Inflammatory macrophage treated with lipopolysaccharide for 1 hour (primary cell): ENCODE data around the gene TGFBR3L.
"Not testable (repeated sequence)": the region's sequence is repeated elsewhere in the genome, so short reads cannot be mapped to it uniquely, and the experiment has no call there.

Experiments used
- DNase-seq, 2 donors: peaks; one replicate each; pipeline ENCODE4 v3.0.0-alpha.2; 2020 to 2022

The TGFBR3L gene

DNA sequence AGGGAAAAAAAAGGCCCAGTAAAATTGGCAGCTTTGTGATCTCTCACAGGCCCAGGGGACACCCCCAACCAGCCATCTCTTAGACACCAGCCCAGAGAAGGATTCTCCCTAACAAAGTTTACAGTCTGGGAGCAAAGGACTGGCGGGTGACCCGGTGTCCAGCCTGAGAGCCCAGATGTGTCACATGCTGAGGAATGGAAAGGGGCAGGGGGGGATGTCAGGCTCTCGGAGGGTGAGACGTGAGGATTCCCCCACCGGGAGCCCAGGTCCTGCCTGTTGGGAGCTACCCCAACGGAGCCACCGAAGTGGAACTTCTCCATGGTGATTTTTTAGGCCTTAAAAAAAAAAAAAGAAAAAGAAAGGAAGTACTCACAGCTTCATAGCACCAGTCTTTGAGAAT is 16.1 kb downstream of the TGFBR3L start:
- no peak for DNase-seq

- no peak for DNase-seq
Measured at GRCh38 chr19:7931221-7932061, 16.8 kb downstream of the TGFBR3L start.

DNA sequence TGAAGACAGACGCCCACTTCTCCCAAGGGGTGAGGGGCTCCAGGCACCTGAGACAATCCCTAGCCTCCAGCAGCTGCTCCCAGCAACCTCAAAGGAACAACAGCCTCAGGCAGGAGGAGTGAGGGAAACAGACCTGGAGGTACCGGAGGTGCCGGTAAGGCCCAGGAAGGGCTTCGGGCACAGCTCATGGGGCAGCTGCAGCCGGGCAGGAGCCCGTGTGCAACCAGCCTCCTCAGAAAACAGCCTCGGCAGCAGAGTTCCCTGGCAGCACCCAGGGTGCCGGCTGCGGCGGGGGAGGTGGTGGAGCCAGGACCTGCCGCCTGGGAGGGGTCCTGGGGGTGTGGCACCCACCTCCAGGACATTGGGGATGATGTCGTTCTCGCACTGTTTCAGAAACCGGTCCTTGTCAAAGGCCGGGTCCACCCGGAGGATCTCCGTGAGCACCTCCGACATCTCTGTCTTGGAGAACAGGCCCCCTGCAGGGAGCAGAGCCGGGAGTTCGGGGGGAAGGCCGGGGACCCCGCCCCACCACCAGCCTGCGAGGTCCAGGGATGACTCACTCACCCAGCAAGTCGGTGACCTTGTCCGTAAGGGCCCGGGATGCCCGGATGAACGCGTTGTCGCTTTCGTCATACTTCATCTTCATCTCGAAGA is 17.8 kb downstream of the TGFBR3L start:
- no peak for DNase-seq

DNA sequence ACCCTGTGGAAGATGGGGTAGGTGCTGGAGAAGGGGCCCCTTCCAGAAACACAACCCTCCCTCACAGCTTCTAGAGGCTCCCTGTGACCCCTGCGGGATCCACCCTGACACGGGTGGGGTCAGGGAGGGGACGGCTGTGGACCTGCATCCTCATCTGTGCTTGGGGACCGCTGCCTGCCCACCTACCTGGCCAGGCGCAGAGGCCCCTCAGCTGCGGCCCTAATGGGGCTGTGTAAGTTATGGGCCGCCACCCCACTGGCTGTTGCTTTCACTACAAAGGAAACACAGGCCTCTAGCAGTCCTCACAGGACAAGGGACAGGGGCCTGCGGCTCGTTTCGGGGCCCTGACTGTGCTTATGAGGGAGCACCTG is 18.3 kb downstream of the TGFBR3L start:
- no peak for DNase-seq

DNA sequence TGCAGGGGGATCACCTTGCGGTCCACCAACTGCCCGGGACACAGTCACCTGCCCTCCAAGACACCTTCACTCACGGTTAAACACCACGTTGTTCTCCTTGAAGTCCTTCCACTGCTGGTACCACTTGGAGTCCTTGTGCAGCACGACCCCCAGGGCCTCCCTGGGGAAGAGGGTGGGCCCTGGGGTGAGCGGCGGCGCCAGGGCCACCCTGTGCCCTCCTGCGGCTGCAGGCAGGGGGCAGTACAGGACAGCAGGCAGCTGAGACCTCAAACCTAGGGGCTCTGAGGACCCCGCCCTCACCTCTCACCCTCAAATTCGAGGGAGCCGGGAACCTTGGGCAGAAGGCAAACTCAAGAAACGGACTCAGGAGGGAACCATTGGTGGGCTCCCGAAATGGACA is 18.8 kb downstream of the TGFBR3L start:
- DNase-seq = no peak

GRCh38 chr19:7933828-7934725 is 19.4 kb downstream of the TGFBR3L start:
- DNase-seq = no peak

DNA sequence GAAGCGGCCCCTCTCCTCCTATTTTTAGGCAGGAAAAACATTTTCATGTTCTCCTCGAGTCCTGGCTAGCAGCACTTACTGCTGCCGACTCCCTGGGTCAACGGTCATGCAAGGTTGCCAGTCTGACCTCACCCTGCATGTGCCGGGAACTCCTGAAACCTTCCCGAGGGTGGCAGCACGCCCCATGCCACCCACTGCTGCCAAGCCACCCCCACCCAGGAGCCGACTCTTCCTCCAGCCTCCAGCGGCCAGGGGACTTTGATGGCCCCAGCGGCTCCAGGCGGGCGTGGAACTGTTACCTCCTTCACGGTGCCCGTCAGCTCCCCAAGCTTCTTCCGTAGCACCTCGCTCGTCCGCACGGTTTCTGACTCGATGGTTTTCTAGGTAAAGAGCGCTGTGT is 20.1 kb downstream of the TGFBR3L start:
- no peak for DNase-seq

- no peak for DNase-seq
Measured at GRCh38 chr19:7940841-7941240, 26.2 kb downstream of the TGFBR3L start.

- no peak for DNase-seq
Measured at GRCh38 chr19:7941895-7942596, 27.4 kb downstream of the TGFBR3L start.

- DNase-seq = peak in 1 of 2 donors; percentile 3
Measured at GRCh38 chr19:7942981-7943443, 28.4 kb downstream of the TGFBR3L start.

GRCh38 chr19:7943444-7944176 is 29.0 kb downstream of the TGFBR3L start, which contains the start of gene TIMM44:
TSS of gene TIMM44 (minus strand) at chr19:7943666. CDS start at chr19:7943651, 15 bp downstream.
- DNase-seq = peak; percentile 99 to 100

DNA sequence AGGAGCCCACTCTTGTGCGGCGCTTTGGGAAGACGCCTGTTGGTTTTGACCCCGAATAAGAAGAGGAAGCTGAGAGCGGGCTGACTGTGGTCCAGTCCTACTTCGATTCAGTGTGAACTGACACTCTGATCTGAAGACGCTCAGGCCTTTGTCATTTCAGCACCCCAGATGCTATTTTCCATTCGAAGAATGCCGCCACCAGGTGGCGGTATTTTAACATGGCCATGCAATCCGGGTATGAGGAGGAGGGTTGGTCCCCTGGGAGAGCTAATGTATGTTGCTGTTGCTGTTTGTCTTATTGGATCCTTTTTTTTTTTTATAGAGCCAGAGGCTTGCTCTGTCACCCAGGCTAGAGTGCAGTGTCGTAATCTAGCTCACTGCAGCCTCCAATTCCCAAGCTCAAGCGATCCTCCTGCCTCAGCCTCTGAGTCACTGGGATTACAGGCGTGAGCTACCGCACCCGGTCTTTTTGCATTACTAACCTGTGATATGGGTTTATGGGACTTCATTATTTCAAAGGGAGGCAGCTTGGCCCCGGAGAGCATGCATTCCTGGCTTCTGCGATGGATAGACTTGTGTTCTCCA is 29.6 kb downstream of the TGFBR3L start:
- peak; percentile 79 to 97 for DNase-seq

DNA sequence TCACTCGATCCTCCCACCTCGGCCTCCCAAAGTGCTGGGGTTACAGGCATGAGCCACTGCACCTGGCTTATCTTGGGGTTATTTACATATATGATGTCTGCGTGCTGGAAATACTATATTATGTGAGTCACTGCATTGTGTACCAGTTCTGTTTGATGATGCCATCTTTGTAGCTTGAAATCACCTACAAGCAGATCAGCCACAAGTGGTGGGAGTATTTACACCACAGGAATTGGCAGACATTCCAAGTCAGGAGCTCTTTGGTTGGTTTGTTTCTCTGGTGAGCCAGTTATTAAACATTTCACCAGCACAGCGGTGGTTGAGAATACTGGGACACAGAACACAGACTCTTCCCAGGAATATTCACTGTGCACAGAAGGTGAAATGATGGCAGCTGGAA is 33.3 kb downstream of the TGFBR3L start:
- no peak for DNase-seq

GRCh38 chr19:7953060-7953459 is 38.4 kb downstream of the TGFBR3L start:
- peak; percentile 28 to 49 for DNase-seq

- DNase-seq = peak in 1 of 2 donors; percentile 19
Measured at GRCh38 chr19:7953576-7953975, 38.9 kb downstream of the TGFBR3L start.

DNA sequence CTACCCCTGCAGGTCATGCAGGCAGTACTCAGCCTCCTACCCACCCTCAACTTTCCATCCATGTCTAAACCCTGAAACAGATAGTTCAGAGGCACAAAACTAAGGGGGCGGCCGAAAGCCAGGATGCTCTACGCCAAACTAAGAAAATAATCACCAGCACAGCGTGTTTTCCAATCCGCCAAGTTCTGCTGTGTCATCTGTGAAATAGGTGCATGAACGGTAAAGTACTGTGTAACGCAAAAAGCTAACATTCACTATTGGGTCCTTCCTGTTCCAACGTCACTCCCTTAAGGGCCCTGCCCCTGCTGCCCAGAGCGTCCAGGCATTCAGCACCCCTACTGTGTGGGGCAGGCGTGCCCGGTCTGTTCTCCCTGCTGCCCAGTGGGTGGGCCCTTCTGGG is 41.1 kb downstream of the TGFBR3L start:
- no peak for DNase-seq

DNA sequence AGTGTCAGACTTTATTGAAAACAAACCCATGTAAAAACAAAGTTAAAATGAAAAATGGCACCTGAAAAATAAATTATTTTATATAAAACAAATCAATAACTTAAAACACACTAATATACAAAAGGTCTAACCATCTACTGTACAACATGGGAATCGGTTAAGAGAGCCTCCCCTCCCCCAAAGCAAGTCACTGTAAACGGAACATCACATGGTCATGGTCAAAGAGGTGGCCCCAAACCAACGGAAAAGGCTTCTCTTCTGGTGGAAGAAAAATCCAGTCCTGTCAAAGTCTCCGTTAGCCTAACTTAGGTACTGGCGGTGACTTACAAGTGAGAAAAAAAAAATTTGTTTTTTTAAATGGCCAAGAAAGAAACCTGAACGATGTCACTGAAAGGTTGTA is 44.6 kb downstream of the TGFBR3L start:
- no peak for DNase-seq

- not testable (repeated sequence) for DNase-seq
Measured at GRCh38 chr19:7961082-7961481, 46.5 kb downstream of the TGFBR3L start.

- no peak for DNase-seq
Measured at GRCh38 chr19:7961920-7962626, 47.4 kb downstream of the TGFBR3L start.

DNA sequence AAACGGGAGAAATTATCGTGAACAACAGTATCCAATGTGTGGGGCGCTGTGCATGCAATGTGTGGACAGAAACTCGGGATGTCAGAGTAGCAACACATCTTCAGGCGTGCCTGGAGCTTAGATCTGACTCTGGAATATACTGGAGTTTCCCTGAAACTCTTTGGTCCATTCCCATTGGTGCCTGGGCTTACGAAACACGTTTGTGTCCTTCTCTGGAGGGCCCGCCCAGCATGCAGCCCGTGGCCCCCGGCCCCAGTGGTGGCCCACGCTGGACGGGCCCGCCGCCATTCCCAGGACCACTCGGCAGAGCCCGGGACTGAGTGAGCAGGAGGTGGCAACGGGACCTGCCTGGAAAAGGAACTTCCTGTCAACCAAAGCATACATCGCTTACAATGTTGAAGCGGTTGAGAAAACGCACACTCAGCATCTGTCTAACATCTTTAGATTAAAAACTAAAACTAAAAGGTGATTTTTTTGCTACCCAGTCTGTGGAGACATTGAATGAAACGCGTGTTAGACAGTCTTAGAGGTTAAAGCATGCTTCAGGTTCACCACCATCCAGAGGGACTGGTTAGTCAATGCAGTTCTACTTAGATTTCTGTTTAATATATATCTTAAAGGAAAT is 48.1 kb downstream of the TGFBR3L start:
- no peak for DNase-seq
